HepG2 (cell line): ENCODE data around the gene TTBK1. TPM values are rescaled to one million over a fixed set of nuclear protein-coding genes. Genes with fewer than 3 reads are reported as not detected.

Experiments used
- ATAC-seq: fragments of 200-7000 bp; cut with Tn5 transposase; 3 replicates; pipeline ENCODE4 v1.9.1; 2020; ENCODE audit warnings: mild to moderate bottlenecking, moderate library complexity
- BruUV-seq: library from RNA; stranded (reverse); fragments of 400-500 nt; replicated peaks from 2 replicates; lab custom pipeline; 2021; lab: Mats Ljungman, UMichigan
- CTCF ChIA-PET: fragments of 300-600 bp; formaldehyde crosslinking; extraction: SDS; loops from one replicate; lab custom pipeline; 2021; ENCODE audit warnings: low total read pairs, inconsistent platforms, low intra/inter-chr PET ratio; lab: Yijun Ruan, JAX
- POLR2A ChIA-PET: fragments of 350-600 bp; sonication (Branson Sonifier 250); formaldehyde crosslinking; loops from one replicate; lab custom pipeline; 2020; ENCODE audit warnings: antibody characterized with exemption, inconsistent platforms; lab: Yijun Ruan, JAX
- DNase-seq: peaks from one replicate; pipeline ENCODE4 v3.0.0-alpha.2; 2015; ENCODE audit warnings: low spot score
- FAIRE-seq: peaks from 3 replicates; lab custom pipeline; 2011; peaks lifted over from hg19 to GRCh38; lab: Jason Lieb, UNC
- H2AFZ ChIP-seq: one replicate; pipeline ENCODE4 v1.6.1; 2011; ENCODE audit warnings: low read length, inconsistent platforms
- H3K27ac ChIP-seq: fragments of 300-600 bp; 3 replicates; pipeline ENCODE4 v1.8.0; 2011; ENCODE audit warnings: mixed run types, mild to moderate bottlenecking, mixed read lengths, low read length, inconsistent platforms; ENCODE audit not compliant: insufficient read depth; ENCODE audit errors: extremely low read length
- H3K27me3 ChIP-seq, 2 experiments: fragments of 200-600 bp in 1 of 2; 2 replicates in 1 of 2; 3 replicates in 1 of 2; pipeline versions ENCODE4 v1.6.0 to v1.8.0; 2011; ENCODE audit warnings: low read length in 2 of 2, mild to moderate bottlenecking in 2 of 2, moderate library complexity in 2 of 2, inconsistent platforms in 1 of 2; ENCODE audit not compliant: insufficient read depth in 2 of 2, control insufficient read depth in 1 of 2
- H3K36me3 ChIP-seq, 2 experiments: fragments of 200-600 bp in 1 of 2; replicated peaks in 1 of 2; 2 replicates in 1 of 2; 3 replicates in 1 of 2; pipeline versions ENCODE4 v1.5.1 to v1.8.0; 2011; ENCODE audit warnings: low read length in 2 of 2, inconsistent platforms in 1 of 2; ENCODE audit not compliant: insufficient read depth in 2 of 2, control insufficient read depth in 1 of 2
- H3K4me1 ChIP-seq: 2 replicates; pipeline ENCODE4 v1.5.1; 2012; ENCODE audit warnings: low read length, inconsistent platforms; ENCODE audit not compliant: insufficient read depth
- H3K4me2 ChIP-seq: 2 replicates; pipeline ENCODE4 v1.6.0; 2011; ENCODE audit warnings: low read depth, low read length, inconsistent platforms
- H3K4me3 ChIP-seq, 3 experiments: fragments of 200-600 bp in 1 of 3; sonication (generic), shearing (Covaris generic) in 1 of 3; replicated peaks in 1 of 3; 2 replicates each; pipeline ENCODE4 v1.5.1; 2011 to 2016; ENCODE audit warnings: low read length in 3 of 3, inconsistent platforms in 2 of 3, low read depth in 2 of 3, mild to moderate bottlenecking in 2 of 3, control low read depth in 1 of 3, mixed read lengths in 1 of 3; ENCODE audit not compliant: insufficient read depth in 1 of 3
- H3K79me2 ChIP-seq: one replicate; pipeline ENCODE4 v1.6.1; 2011; ENCODE audit warnings: low read length, inconsistent platforms; ENCODE audit not compliant: insufficient read depth
- H3K9ac ChIP-seq: 2 replicates; pipeline ENCODE4 v1.6.0; 2011; ENCODE audit warnings: mild to moderate bottlenecking, low read depth, low read length, inconsistent platforms; ENCODE audit not compliant: insufficient read depth
- H3K9me3 ChIP-seq: 2 replicates; pipeline ENCODE4 v1.5.1; 2012; ENCODE audit warnings: mild to moderate bottlenecking, low read length
- H4K20me1 ChIP-seq: 2 replicates; pipeline ENCODE4 v1.6.0; 2011; ENCODE audit warnings: inconsistent platforms, mild to moderate bottlenecking, low read length, moderate library complexity; ENCODE audit not compliant: insufficient read depth
- KDM4B ChIP-seq: sonication (generic); formaldehyde crosslinking; IDR thresholded peaks from 2 replicates; pipeline ENCODE4 v1.4.0; 2020; ENCODE audit warnings: missing genetic modification reagents
- LRRFIP1 ChIP-seq: sonication (generic); formaldehyde crosslinking; conservative IDR thresholded peaks from 2 replicates; pipeline ENCODE4 v1.4.0; 2020; ENCODE audit warnings: missing genetic modification reagents
- MAFK ChIP-seq, 2 experiments: IDR thresholded peaks in 1 of 2; conservative IDR thresholded peaks in 1 of 2; 2 replicates each; pipeline ENCODE4 v1.6.1; 2011; ENCODE audit warnings: improper control_type of control experiment in 2 of 2, low read length in 2 of 2
- MTA3 ChIP-seq: sonication (generic); formaldehyde crosslinking; IDR thresholded peaks from 2 replicates; pipeline ENCODE4 v1.4.0; 2020; ENCODE audit warnings: missing genetic modification reagents
- NFE2L2 ChIP-seq: fragments of 150-350 bp; IDR thresholded peaks from 2 replicates; pipeline ENCODE4 v1.6.1; 2014; ENCODE audit warnings: low read length
- POLR2AphosphoS5 ChIP-seq: IDR thresholded peaks from 2 replicates; pipeline ENCODE4 v1.6.1; 2012; ENCODE audit warnings: low read depth, low read length
- SP4 ChIP-seq: sonication (generic); formaldehyde crosslinking; IDR thresholded peaks from 2 replicates; pipeline ENCODE4 v1.8.1; 2023; ENCODE audit warnings: mild to moderate bottlenecking, missing genetic modification reagents
- TBX2 ChIP-seq: sonication (generic); formaldehyde crosslinking; IDR thresholded peaks from 2 replicates; pipeline ENCODE4 v1.5.0; 2020; ENCODE audit warnings: missing genetic modification reagents, mild to moderate bottlenecking, borderline replicate concordance
- ZFX ChIP-seq: sonication (generic); formaldehyde crosslinking; IDR thresholded peaks from 2 replicates; pipeline ENCODE4 v1.4.0; 2020; ENCODE audit warnings: mild to moderate bottlenecking, low read depth, missing genetic modification reagents, moderate library complexity
- ZIK1 ChIP-seq: sonication (generic); formaldehyde crosslinking; IDR thresholded peaks from 2 replicates; pipeline ENCODE4 v1.5.0; 2020; ENCODE audit warnings: mild to moderate bottlenecking, low read depth, missing genetic modification reagents, borderline replicate concordance
- ZNF10 ChIP-seq: sonication (generic); formaldehyde crosslinking; IDR thresholded peaks from 2 replicates; pipeline ENCODE4 v1.4.0; 2020; ENCODE audit warnings: mild to moderate bottlenecking, low read depth, missing genetic modification reagents, borderline replicate concordance
- ZNF33A ChIP-seq: sonication (generic); formaldehyde crosslinking; IDR thresholded peaks from 2 replicates; pipeline ENCODE4 v1.5.1; 2020; ENCODE audit warnings: missing genetic modification reagents, mild to moderate bottlenecking, moderate library complexity, borderline replicate concordance
- ZNF619 ChIP-seq: sonication (generic); formaldehyde crosslinking; IDR thresholded peaks from 2 replicates; pipeline ENCODE4 v1.4.0; 2020; ENCODE audit warnings: mild to moderate bottlenecking, missing genetic modification reagents
- ZNF660 ChIP-seq: sonication (generic); formaldehyde crosslinking; IDR thresholded peaks from 2 replicates; pipeline ENCODE4 v1.5.1; 2020; ENCODE audit warnings: mild to moderate bottlenecking, low read depth, missing genetic modification reagents, borderline replicate concordance
- ZNF75D ChIP-seq: sonication (generic); formaldehyde crosslinking; IDR thresholded peaks from 2 replicates; pipeline ENCODE4 v1.8.1; 2023; ENCODE audit warnings: missing genetic modification reagents, mild to moderate bottlenecking, borderline replicate concordance
- in situ Hi-C: cut with HindIII; loops from 2 replicates; pipeline ENCODE4 v1.10.0; 2017; ENCODE audit warnings: low pct_unique_long_range_greater_than_20kb; ENCODE audit not compliant: extremely low pct_ligation_motif_present
- intact Hi-C: fragments of 100-400 bp; cut with micrococcal nuclease; formaldehyde crosslinking; loops from one replicate; pipeline ENCODE4 v1.10.0; 2022; ENCODE audit not compliant: unreplicated experiment
- polyA plus RNA-seq, 8 experiments: library from polyadenylated mRNA; depleted of rRNA in 3 of 8; stranded (reverse) in 7 of 8; unstranded in 1 of 8; fragments of >200 nt; fragmentation: Illumina TruSeq in 4 of 8; extraction: Trizol in 4 of 8; gene quantifications; 2 replicates each; pipeline versions ENCODE4 v1.2.1 to v1.2.3, GENCODE V29; 2011 to 2016; ENCODE audit warnings: low read depth in 4 of 8, missing spikeins in 1 of 8, mixed read lengths in 1 of 8; ENCODE audit not compliant: insufficient read depth in 1 of 8
- total RNA-seq, 5 experiments: library from RNA; depleted of rRNA; stranded (reverse); fragments of >200 nt; fragmentation: Illumina TruSeq; extraction: Trizol; gene quantifications; 2 replicates each; pipeline ENCODE4 v1.2.3, GENCODE V29; 2016; ENCODE audit warnings: low read depth in 1 of 5

The TTBK1 gene
- total and polyA plus RNA-seq, 2 of the 13 experiments (the other 11 are each of a cell fraction or from before 2014, with no cell fraction given), result 0.24 to 0.33 TPM

DNA sequence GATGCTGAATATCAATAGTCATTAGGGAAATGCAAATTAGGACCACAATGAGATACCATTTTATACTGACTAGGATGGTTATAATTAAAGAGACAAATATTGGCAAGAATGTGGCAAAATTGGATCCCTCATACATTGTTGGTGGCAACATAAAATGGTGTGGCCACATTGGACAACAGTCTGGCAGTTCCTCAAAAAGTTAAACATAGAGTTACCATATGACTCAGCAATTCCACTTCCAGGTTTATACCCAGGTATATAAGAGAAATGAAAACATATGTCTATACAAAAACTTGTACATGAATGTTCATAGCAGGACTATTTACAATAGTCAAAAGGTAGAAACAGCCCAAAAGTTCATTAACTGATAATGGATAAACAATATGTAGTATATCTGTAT lies 67.3 kb downstream of the TTBK1 start:
- Histone ChIP-seq H3K4me2 (no peak overlapping the region), H3K4me3 (no peak overlapping the region), H3K79me2 (no peaks in the 10 kb centered on the region), H2AFZ (no peak overlapping the region), H3K9ac (no peak overlapping the region), H3K27ac (no peak overlapping the region), H3K27me3 (no peaks in the 10 kb centered on the region), H3K9me3 (no peaks in the 10 kb centered on the region), H4K20me1 (no peaks in the 10 kb centered on the region), H3K36me3 (no peaks in the 10 kb centered on the region), H3K4me1 (peaks cover 57% of the 10 kb centered on the region)
- FAIRE-seq (no peak), ATAC-seq (no peak), DNase-seq (no peak)
- ChIA-PET CTCF (no interaction called here), POLR2A (no interaction called here)
- BruUV-seq, result no TSS peak
- TF ChIP-seq ZNF10 (CRISPR knock-in tag), result no peak
- TF ChIP-seq NFE2L2, result peak; percentile 83
- TF ChIP-seq ZNF75D (CRISPR knock-in tag), result no peak
- TF ChIP-seq SP4 (CRISPR knock-in tag), result no peak
- TF ChIP-seq ZIK1 (CRISPR knock-in tag), result no peak
- TF ChIP-seq TBX2 (CRISPR knock-in tag), result no peak
- TF ChIP-seq ZFX (CRISPR knock-in tag), result no peak
- TF ChIP-seq ZNF619 (CRISPR knock-in tag), result no peak
- no peak for TF ChIP-seq ZNF33A (CRISPR knock-in tag)
- TF ChIP-seq MTA3 (CRISPR knock-in tag), result no peak
- no peak for TF ChIP-seq KDM4B (CRISPR knock-in tag)
- TF ChIP-seq MAFK (conservative IDR thresholded peaks at IDR 0.05 in 1 of 2, IDR thresholded peaks at IDR 0.05 in 1 of 2; ENCODE audit: low read length in 2 of 2), result peak; percentile 38 to 62; a peak in 2 of 4 replicates
- no peak for TF ChIP-seq LRRFIP1 (CRISPR knock-in tag)
- no peak for TF ChIP-seq POLR2AphosphoS5
- no peak for TF ChIP-seq ZNF660
- intact Hi-C loops, result no loop called here
- in situ Hi-C loops, result no loop called here
